ENCODE results near the gene TRAPPC5.

DNA sequence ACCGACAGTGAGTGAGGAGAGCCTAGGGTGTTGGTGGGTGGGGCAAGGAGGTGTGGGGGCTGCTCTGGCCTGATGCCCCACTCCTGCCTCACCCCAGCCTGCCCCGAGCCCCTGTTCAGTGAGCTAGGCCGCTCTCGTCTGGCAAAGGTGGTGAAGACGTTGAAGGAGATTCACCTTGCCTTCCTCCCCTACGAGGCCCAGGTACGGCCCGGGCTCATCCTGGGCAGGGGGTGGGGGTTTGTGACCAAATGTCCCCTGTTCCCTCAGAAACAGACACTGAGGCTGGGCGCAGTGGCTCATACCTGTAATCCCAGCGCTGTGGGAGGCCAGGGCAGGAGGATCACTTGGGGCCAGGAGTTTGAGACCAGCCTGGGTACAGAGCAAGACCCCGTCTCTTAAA lies 39.8 kb upstream of the TRAPPC5 start:
- TF ChIP-seq, protein P1, sequence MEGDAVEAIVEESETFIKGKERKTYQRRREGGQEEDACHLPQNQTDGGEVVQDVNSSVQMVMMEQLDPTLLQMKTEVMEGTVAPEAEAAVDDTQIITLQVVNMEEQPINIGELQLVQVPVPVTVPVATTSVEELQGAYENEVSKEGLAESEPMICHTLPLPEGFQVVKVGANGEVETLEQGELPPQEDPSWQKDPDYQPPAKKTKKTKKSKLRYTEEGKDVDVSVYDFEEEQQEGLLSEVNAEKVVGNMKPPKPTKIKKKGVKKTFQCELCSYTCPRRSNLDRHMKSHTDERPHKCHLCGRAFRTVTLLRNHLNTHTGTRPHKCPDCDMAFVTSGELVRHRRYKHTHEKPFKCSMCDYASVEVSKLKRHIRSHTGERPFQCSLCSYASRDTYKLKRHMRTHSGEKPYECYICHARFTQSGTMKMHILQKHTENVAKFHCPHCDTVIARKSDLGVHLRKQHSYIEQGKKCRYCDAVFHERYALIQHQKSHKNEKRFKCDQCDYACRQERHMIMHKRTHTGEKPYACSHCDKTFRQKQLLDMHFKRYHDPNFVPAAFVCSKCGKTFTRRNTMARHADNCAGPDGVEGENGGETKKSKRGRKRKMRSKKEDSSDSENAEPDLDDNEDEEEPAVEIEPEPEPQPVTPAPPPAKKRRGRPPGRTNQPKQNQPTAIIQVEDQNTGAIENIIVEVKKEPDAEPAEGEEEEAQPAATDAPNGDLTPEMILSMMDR (conservative IDR thresholded peaks at IDR 0.05; ENCODE audit: low read depth, low read length), result no peak
- no peak for TF ChIP-seq EZH2 (IDR thresholded peaks at IDR 0.05; ENCODE audit: low read length, unreplicated experiment)
